Thyroid gland (tissue), 4 donors: ENCODE results near the gene SLCO3A1.

Experiments
- POLR2A ChIP-seq, 2 donors: fragments of 450-650 bp; IDR thresholded peaks; one replicate each; pipeline ENCODE4 v1.6.1; 2017; ENCODE audit warnings: antibody characterized with exemption in 2 of 2, mild to moderate bottlenecking in 2 of 2, moderate library complexity in 1 of 2
- TF ChIP-seq, protein P1 (sequence below), 6 experiments: fragments of 200-600 bp in 3 of 6; fragments of 450-650 bp in 3 of 6; sonication (generic) in 3 of 6; IDR thresholded peaks; one replicate each; pipeline ENCODE4 v1.5.1; 2016 to 2019; ENCODE audit warnings: antibody characterized with exemption in 6 of 6, mild to moderate bottlenecking in 2 of 6, inconsistent platforms in 1 of 6, moderate library complexity in 1 of 6

DNA sequence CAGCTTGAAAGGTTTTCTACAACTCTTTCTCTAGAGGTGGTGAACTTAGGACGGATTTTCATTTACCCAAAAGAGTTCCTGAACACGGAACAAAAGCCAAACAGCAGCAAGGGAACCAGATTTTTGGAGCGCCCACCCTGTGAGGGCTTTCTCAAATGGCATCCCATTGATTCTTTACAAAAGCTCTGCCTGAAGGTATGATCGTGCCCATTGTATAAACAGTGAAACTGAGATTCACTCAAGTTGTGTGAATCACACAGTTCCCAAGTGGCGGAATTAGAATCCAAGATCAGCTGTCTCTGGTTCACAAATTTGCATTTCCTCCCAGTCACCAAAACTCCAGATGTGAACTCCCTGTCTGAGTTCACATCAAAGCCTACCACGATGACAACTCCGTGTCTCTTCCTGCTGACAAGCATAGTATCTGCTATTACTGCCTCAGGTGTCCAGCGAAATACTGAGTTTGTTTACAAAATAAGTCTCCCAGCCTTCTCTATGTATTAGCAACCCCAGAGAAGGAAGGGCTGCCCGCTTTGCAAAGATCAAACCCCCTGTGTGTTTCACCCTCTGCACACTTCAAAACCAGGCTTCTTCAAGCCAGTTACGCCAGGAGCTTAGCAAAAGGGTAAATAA is 304.3 kb downstream of the SLCO3A1 start:
- no peak for TF ChIP-seq POLR2A (IDR thresholded peaks at IDR 0.05)
- TF ChIP-seq, protein P1, sequence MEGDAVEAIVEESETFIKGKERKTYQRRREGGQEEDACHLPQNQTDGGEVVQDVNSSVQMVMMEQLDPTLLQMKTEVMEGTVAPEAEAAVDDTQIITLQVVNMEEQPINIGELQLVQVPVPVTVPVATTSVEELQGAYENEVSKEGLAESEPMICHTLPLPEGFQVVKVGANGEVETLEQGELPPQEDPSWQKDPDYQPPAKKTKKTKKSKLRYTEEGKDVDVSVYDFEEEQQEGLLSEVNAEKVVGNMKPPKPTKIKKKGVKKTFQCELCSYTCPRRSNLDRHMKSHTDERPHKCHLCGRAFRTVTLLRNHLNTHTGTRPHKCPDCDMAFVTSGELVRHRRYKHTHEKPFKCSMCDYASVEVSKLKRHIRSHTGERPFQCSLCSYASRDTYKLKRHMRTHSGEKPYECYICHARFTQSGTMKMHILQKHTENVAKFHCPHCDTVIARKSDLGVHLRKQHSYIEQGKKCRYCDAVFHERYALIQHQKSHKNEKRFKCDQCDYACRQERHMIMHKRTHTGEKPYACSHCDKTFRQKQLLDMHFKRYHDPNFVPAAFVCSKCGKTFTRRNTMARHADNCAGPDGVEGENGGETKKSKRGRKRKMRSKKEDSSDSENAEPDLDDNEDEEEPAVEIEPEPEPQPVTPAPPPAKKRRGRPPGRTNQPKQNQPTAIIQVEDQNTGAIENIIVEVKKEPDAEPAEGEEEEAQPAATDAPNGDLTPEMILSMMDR (IDR thresholded peaks at IDR 0.05): no peak
